ENCODE measurements around the gene YTHDC2.

DNA sequence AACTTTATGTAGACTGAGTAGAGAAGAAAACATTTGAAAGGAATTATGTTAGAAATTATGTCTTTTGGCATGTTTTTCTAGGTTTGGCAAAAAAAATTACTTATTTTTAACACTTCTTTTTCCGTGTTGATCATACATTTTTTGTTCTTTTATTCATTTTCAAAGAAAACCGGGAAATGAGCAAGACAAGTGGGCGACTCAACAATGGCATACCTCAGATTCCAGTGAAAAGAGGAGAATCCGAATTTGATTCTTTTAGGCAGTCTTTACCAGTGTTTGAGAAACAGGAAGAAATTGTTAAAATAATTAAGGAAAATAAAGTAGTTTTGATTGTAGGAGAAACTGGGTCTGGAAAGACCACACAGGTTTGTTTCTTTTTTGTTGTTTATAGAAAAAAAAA lies 12.9 kb downstream of the YTHDC2 start:
- no peak for TF ChIP-seq POLR2A (IDR thresholded peaks at IDR 0.05; ENCODE audit: low read depth, low read length)
- TF ChIP-seq POLR2AphosphoS5 (IDR thresholded peaks at IDR 0.05; ENCODE audit: low read depth, low read length): no peak
